Endodermal cell (in vitro differentiated cells): Measurements from ENCODE around the gene PKD2L1. TPM values are rescaled to one million over a fixed set of nuclear protein-coding genes. Genes with fewer than 3 reads are reported as not detected.

Source experiments
- DNase-seq: peaks from one replicate; pipeline ENCODE4 v3.0.0-alpha.2; 2017
- H3K27ac ChIP-seq: 2 replicates; pipeline ENCODE4 v1.5.1; 2013; ENCODE audit warnings: mild to moderate bottlenecking, low read depth, low read length, moderate library complexity
- H3K27me3 ChIP-seq: 2 replicates; pipeline ENCODE4 v1.6.1; 2013; ENCODE audit warnings: mild to moderate bottlenecking, low read length, moderate library complexity; ENCODE audit not compliant: insufficient read depth, control insufficient read depth, poor library complexity, severe bottlenecking
- H3K36me3 ChIP-seq: 2 replicates; pipeline ENCODE4 v1.7.0; 2013; ENCODE audit warnings: mild to moderate bottlenecking, low read length, moderate library complexity; ENCODE audit not compliant: control insufficient read depth, insufficient read depth
- H3K4me1 ChIP-seq: one replicate; pipeline ENCODE4 v1.7.0; 2013; ENCODE audit warnings: low read length; ENCODE audit not compliant: control insufficient read depth, insufficient read depth
- H3K4me3 ChIP-seq: 2 replicates; pipeline ENCODE4 v1.5.1; 2013; ENCODE audit warnings: mild to moderate bottlenecking, low read length, moderate library complexity
- H3K9ac ChIP-seq: 2 replicates; pipeline ENCODE4 v1.6.1; 2013; ENCODE audit warnings: mild to moderate bottlenecking, low read length, moderate library complexity; ENCODE audit not compliant: poor library complexity, severe bottlenecking; ENCODE audit errors: extremely low read depth
- H3K9me3 ChIP-seq: 2 replicates; pipeline ENCODE4 v1.6.1; 2013; ENCODE audit warnings: mild to moderate bottlenecking, low read length, moderate library complexity; ENCODE audit not compliant: control insufficient read depth
- H3K27ac Mint-ChIP-seq: 2 replicates; pipeline ENCODE4 v1.8.0; 2020; ENCODE audit warnings: mixed read lengths
- H3K27me3 Mint-ChIP-seq: 2 replicates; pipeline ENCODE4 v1.8.0; 2021; ENCODE audit warnings: mild to moderate bottlenecking, mixed read lengths; ENCODE audit not compliant: insufficient read depth
- H3K36me3 Mint-ChIP-seq: 2 replicates; pipeline ENCODE4 v1.8.0; 2020; ENCODE audit warnings: low read depth, mixed read lengths
- H3K4me1 Mint-ChIP-seq: 2 replicates; pipeline ENCODE4 v1.8.0; 2020; ENCODE audit warnings: mixed read lengths
- H3K4me3 Mint-ChIP-seq: 2 replicates; pipeline ENCODE4 v1.8.0; 2020; ENCODE audit warnings: mild to moderate bottlenecking, moderate library complexity, mixed read lengths
- H3K9me3 Mint-ChIP-seq: 2 replicates; pipeline ENCODE4 v1.8.0; 2020; ENCODE audit warnings: mild to moderate bottlenecking, mixed read lengths
- WGBS, 2 experiments: methylation state at CpG; one replicate each; pipeline versions ENCODE4 v1.1.5 to v1.1.7; 2013; ENCODE audit warnings: missing lambda C conversion rate in 2 of 2, mixed read lengths in 1 of 2; ENCODE audit not compliant: insufficient coverage in 1 of 2, insufficient read length in 1 of 2; 5-methylcytosine and 5-hydroxymethylcytosine counted together
- total RNA-seq, 2 donors: library from RNA; stranded (reverse); fragmentation: NEBNext Ultra II Directional in 1 of 2; extraction: Animal tissue kit (Norgen Biotek cat#: 25700) in 1 of 2; gene quantifications; 2 replicates in 1 of 2; 3 replicates in 1 of 2; pipeline ENCODE4 v1.2.1, GENCODE V29; 2021
- TF ChIP-seq, protein P1 (sequence below): fragments of 200-600 bp; sonication (generic); conservative IDR thresholded peaks from 2 replicates; pipeline ENCODE4 v1.5.0; 2021; ENCODE audit warnings: antibody characterized with exemption, mild to moderate bottlenecking

The PKD2L1 gene
- total RNA-seq, 2 donors from 2014 or later = not detected

GRCh38 chr10:100328198-100328597 is 1.8 kb downstream of the PKD2L1 start:
- DNase-seq = no peak
- no peaks in the 10 kb centered on the region for H3K9me3 ChIP-seq
- Mint-ChIP-seq H3K27ac (no peak overlapping the region), H3K4me1 (no peaks in the 10 kb centered on the region), H3K9me3 (no peaks in the 10 kb centered on the region), H3K4me3 (no peak overlapping the region), H3K36me3 (no peaks in the 10 kb centered on the region), H3K27me3 (peaks cover 62% of the 10 kb centered on the region)
- no peak overlapping the region for H3K27ac ChIP-seq
- no peak overlapping the region for H3K9ac ChIP-seq
- WGBS, 2 experiments = 57 to 61% methylated on average over 5 of the region's 5 CpGs
- no peak overlapping the region for H3K4me3 ChIP-seq
- TF ChIP-seq, protein P1, sequence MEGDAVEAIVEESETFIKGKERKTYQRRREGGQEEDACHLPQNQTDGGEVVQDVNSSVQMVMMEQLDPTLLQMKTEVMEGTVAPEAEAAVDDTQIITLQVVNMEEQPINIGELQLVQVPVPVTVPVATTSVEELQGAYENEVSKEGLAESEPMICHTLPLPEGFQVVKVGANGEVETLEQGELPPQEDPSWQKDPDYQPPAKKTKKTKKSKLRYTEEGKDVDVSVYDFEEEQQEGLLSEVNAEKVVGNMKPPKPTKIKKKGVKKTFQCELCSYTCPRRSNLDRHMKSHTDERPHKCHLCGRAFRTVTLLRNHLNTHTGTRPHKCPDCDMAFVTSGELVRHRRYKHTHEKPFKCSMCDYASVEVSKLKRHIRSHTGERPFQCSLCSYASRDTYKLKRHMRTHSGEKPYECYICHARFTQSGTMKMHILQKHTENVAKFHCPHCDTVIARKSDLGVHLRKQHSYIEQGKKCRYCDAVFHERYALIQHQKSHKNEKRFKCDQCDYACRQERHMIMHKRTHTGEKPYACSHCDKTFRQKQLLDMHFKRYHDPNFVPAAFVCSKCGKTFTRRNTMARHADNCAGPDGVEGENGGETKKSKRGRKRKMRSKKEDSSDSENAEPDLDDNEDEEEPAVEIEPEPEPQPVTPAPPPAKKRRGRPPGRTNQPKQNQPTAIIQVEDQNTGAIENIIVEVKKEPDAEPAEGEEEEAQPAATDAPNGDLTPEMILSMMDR = no peak
- no peaks in the 10 kb centered on the region for H3K36me3 ChIP-seq
- no peaks in the 10 kb centered on the region for H3K4me1 ChIP-seq
- H3K27me3 ChIP-seq = peaks cover 80% of the 10 kb centered on the region

DNA sequence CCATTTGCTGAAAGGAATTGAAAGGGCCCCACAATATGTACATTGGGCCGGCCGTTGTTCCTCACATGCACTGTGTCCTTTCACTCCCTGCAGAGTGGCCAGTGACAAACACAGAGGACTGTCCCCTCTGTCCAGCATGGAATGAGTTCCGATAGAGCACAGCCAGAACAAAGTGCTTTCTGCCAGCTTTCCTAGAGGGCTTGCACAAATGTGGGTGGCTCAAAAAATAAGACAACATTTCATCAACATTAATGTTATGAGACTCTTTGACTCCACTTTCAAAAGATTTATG is 2.4 kb downstream of the PKD2L1 start:
- no peaks in the 10 kb centered on the region for H3K4me1 Mint-ChIP-seq
- TF ChIP-seq, protein P1 = no peak
- H3K4me3 Mint-ChIP-seq = no peak overlapping the region
- H3K4me1 ChIP-seq = no peaks in the 10 kb centered on the region
- no peaks in the 10 kb centered on the region for H3K9me3 Mint-ChIP-seq
- peaks cover 61% of the 10 kb centered on the region for H3K27me3 Mint-ChIP-seq
- no peaks in the 10 kb centered on the region for H3K9me3 ChIP-seq
- no peaks in the 10 kb centered on the region for H3K36me3 ChIP-seq
- no peak overlapping the region for H3K27ac Mint-ChIP-seq
- peaks cover 80% of the 10 kb centered on the region for H3K27me3 ChIP-seq
- no peaks in the 10 kb centered on the region for H3K36me3 Mint-ChIP-seq
- no peak for DNase-seq
- H3K4me3 ChIP-seq = no peak overlapping the region
- H3K27ac ChIP-seq = no peak overlapping the region
- WGBS, 2 experiments = 86% methylated on average over 3 of the region's 3 CpGs
- H3K9ac ChIP-seq = no peak overlapping the region

GRCh38 chr10:100327007-100327717 is 2.9 kb downstream of the PKD2L1 start:
- peaks cover 77% of the 10 kb centered on the region for H3K27me3 ChIP-seq
- WGBS, 2 experiments = 60 to 72% methylated on average over 6 to 8 of the region's 8 CpGs
- Mint-ChIP-seq H3K27ac (no peak overlapping the region), H3K9me3 (no peaks in the 10 kb centered on the region), H3K36me3 (no peaks in the 10 kb centered on the region), H3K27me3 (peaks cover 62% of the 10 kb centered on the region), H3K4me1 (no peaks in the 10 kb centered on the region), H3K4me3 (no peak overlapping the region)
- H3K27ac ChIP-seq = no peak overlapping the region
- H3K9ac ChIP-seq = no peak overlapping the region
- TF ChIP-seq, protein P1 = no peak
- no peaks in the 10 kb centered on the region for H3K36me3 ChIP-seq
- no peak overlapping the region for H3K4me3 ChIP-seq
- DNase-seq = no peak
- no peaks in the 10 kb centered on the region for H3K9me3 ChIP-seq
- no peaks in the 10 kb centered on the region for H3K4me1 ChIP-seq
